Erythroblast (primary cell): ENCODE results near the gene PCDHGA4.

Experiments used
- GATA1 ChIP-seq: IDR thresholded peaks from 2 replicates; pipeline ENCODE4 v1.6.1; 2011; ENCODE audit warnings: low read depth, mild to moderate bottlenecking, control low read depth, low read length, moderate library complexity
- POLR2A ChIP-seq: IDR thresholded peaks from 2 replicates; pipeline ENCODE4 v1.6.1; 2011; ENCODE audit warnings: mild to moderate bottlenecking, low read length

DNA sequence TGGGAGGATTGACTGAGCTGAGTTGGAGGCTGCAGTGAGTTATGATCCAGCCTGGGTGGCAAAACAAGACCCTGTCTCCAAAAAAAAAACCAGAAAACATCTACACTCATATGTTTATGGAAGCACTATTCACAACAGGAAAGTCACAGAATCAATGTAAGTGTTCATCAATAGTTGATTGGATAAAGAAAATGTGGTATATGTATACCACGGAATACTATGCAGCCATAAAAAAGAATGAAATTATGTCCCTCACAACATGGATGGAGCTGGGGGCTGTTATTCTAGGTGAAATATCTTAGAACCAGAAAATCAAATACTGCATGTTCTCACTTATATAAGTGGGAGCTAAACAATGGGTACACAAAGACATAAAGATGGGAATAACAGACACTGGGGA, 48.2 kb upstream of the PCDHGA4 start:
- no peak for TF ChIP-seq POLR2A
- no peak for TF ChIP-seq GATA1
